ENCODE results near the gene CNTNAP2. TPM values are rescaled to one million over a fixed set of nuclear protein-coding genes. Genes with fewer than 3 reads are reported as not detected.

The CNTNAP2 gene
- total RNA-seq, 1 experiment from 2014 or later, result 0.03 TPM

GRCh38 chr7:148276314-148277041 lies 2159.9 kb downstream of the CNTNAP2 start:
- ChIA-PET CTCF (no interaction called here), POLR2A (no interaction called here)
- intact Hi-C loops (cut with micrococcal nuclease; ENCODE audit: unreplicated experiment), result no loop called here
- no peak for ATAC-seq
- no peaks in the 10 kb centered on the region for H3K4me1 ChIP-seq (ENCODE audit: control insufficient read depth, insufficient read depth, low read length)
- H3K27me3 ChIP-seq (ENCODE audit: control insufficient read depth, insufficient read depth, low read length), result peaks cover 25% of the 10 kb centered on the region
- DNase-seq (ENCODE audit: low read depth, low spot score), result no peak
- no peak overlapping the region for H3K27ac ChIP-seq (ENCODE audit: low read length)
- no peaks in the 10 kb centered on the region for H3K9me3 ChIP-seq (ENCODE audit: control insufficient read depth, insufficient read depth, low read depth, low read length)
- H3K36me3 ChIP-seq (ENCODE audit: control insufficient read depth, insufficient read depth, low read length), result no peaks in the 10 kb centered on the region
- no peak for TF ChIP-seq POLR2AphosphoS5 (IDR thresholded peaks at IDR 0.05; ENCODE audit: low read depth, low read length)
- no peak for TF ChIP-seq CTCF (IDR thresholded peaks at IDR 0.05)
- no peak for TF ChIP-seq SIN3A (IDR thresholded peaks at IDR 0.05; ENCODE audit: borderline replicate concordance, insufficient read depth, low read depth, low read length)
- TF ChIP-seq REST (IDR thresholded peaks at IDR 0.05; ENCODE audit: insufficient read depth in 1 of 2, low read depth in 2 of 2, low read length in 1 of 2), result no peak
- TF ChIP-seq TCF7L2 (IDR thresholded peaks at IDR 0.05; ENCODE audit: low read depth, low read length), result no peak
- in situ Hi-C loops (cut with HindIII; ENCODE audit: low pct_unique_long_range_greater_than_20kb, low sequenced_read_pairs), result no loop called here
- BruUV-seq (replicated peaks), result no TSS peak
- no peak overlapping the region for H3K4me3 ChIP-seq (ENCODE audit: low read depth in 2 of 2, low read length in 2 of 2)

GRCh38 chr7:148277042-148277660 lies 2160.6 kb downstream of the CNTNAP2 start:
- CTCF ChIA-PET, result no interaction called here

More at GRCh38 chr7:148277042-148277660, 2160.6 kb downstream of the CNTNAP2 start:
- H3K27me3 ChIP-seq (ENCODE audit: control insufficient read depth, insufficient read depth, low read length), result peaks cover 23% of the 10 kb centered on the region
- intact Hi-C loops (cut with micrococcal nuclease; ENCODE audit: unreplicated experiment) (no loop called here), in situ Hi-C loops (cut with HindIII; ENCODE audit: low pct_unique_long_range_greater_than_20kb, low sequenced_read_pairs) (no loop called here)
- ATAC-seq, result no peak
- H3K36me3 ChIP-seq (ENCODE audit: control insufficient read depth, insufficient read depth, low read length), result no peaks in the 10 kb centered on the region
- BruUV-seq (replicated peaks), result no TSS peak
- no peaks in the 10 kb centered on the region for H3K9me3 ChIP-seq (ENCODE audit: control insufficient read depth, insufficient read depth, low read depth, low read length)
- H3K4me3 ChIP-seq (ENCODE audit: low read depth in 2 of 2, low read length in 2 of 2), result no peak overlapping the region
- TF ChIP-seq CTCF (IDR thresholded peaks at IDR 0.05) (no peak), REST (IDR thresholded peaks at IDR 0.05; ENCODE audit: insufficient read depth in 1 of 2, low read depth in 2 of 2, low read length in 1 of 2) (no peak), POLR2AphosphoS5 (IDR thresholded peaks at IDR 0.05; ENCODE audit: low read depth, low read length) (no peak), TCF7L2 (IDR thresholded peaks at IDR 0.05; ENCODE audit: low read depth, low read length) (no peak), SIN3A (IDR thresholded peaks at IDR 0.05; ENCODE audit: borderline replicate concordance, insufficient read depth, low read depth, low read length) (no peak)
- no peaks in the 10 kb centered on the region for H3K4me1 ChIP-seq (ENCODE audit: control insufficient read depth, insufficient read depth, low read length)
- no peak overlapping the region for H3K27ac ChIP-seq (ENCODE audit: low read length)
- POLR2A ChIA-PET, result no interaction called here
- no peak for DNase-seq (ENCODE audit: low read depth, low spot score)
